Activated CD8-positive, alpha-beta memory T cell treated with anti-CD3 and anti-CD28 coated beads for 1 hour (primary cell): ENCODE data around the gene TLE1.
A peak's percentile ranks its signal among the peaks of the same experiment; 100 is the strongest.
"Not testable (repeated sequence)": the region's sequence is repeated elsewhere in the genome, so short reads cannot be mapped to it uniquely, and the experiment has no call there.

Experiments used
- DNase-seq, 2 donors: peaks; one replicate each; pipeline ENCODE4 v3.0.0-alpha.2; 2020; ENCODE audit warnings: low read depth in 1 of 2; ENCODE audit errors: extremely low read depth in 1 of 2

The TLE1 gene

GRCh38 chr9:81689343-81690175, at the start of gene TLE1:
TSS of gene TLE1 (minus strand) at chr9:81689547. CDS start at chr9:81688240, 1,307 bp downstream.
- peak; percentile 41 to 66 for DNase-seq

DNA sequence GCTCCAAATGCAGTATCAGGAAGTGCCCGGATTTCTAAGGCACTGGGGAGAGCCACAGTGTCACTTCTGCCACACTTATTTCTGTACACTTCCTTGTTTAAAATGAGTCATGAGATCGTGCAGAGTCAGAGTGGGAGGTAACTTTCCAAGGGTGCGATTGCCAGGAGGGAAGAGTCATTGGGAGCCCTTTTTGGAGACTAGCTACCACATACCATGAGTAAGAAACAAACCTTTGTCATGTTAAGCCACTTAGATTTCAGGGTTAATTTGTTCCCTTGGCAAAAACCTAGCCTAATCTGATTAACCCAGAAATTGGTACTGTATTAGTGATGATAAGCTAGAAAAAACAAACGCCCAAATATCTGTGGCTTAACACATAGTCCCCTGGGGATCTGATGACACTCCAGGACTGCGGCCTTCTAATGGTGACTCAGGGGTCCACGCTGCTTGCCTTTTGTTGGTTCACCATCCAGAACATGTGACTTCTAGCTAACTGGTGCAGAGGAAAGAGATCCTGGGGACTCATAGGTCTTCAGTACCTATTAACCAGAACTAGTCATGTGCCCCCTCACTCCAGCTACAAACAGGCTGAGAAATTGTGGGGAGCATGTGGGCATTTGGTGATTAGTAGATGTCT, 48.6 kb upstream of the TLE1 start:
- no peak for DNase-seq

DNA sequence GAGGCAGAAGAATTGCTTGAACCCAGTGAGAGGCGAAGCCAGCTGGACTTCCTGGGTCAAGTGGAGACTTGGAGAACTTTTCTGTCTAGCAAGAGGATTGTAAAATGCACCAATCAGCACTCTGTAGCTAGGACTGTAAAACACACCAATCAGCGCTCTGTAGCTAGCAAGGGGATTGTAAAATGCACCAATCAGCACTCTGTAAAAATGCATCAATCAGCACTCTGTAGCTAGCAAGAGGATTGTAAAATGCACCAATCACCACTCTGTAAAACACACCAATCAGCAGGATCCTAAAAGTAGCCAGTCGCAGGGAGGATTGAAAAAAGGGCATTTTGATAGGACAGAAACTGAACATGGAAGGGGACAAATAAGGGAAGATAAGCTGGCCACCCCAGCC, 41.2 kb upstream of the TLE1 start:
- DNase-seq, result not testable (repeated sequence)

- DNase-seq, result no peak
These were observed 39.8 kb upstream of the TLE1 start for GRCh38 chr9:81729135-81729534.

DNA sequence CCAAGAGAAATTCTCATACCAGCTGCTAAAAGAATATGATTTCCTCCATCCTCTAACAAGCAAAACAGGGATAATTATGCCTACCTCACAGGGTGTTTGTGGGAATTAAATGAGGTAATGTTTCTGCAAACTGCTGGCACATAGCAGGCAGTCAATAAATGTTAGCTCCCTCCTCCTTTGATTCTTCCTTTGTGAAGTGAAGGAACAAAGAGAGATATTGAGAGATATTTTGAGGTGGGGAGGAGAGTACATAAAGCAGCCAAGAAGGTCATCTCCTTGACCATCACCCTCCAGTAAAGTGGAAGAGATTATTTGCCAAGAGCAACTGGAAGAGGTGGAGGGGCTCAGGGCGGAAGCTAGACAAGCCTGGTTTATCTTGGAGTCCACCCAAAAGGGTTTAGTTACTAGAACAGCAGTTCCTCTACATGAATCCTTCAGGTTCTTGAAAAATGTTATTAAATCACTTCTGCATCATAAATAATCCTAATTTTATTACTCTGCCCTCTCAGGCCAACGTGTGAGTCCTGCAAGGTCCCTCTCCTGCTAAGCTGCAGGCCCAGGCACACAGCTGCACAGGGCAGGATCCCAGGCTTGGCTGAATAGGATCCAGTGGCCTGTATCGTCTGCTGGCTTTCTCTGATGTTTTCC, 35.0 kb upstream of the TLE1 start:
- no peak for DNase-seq

DNA sequence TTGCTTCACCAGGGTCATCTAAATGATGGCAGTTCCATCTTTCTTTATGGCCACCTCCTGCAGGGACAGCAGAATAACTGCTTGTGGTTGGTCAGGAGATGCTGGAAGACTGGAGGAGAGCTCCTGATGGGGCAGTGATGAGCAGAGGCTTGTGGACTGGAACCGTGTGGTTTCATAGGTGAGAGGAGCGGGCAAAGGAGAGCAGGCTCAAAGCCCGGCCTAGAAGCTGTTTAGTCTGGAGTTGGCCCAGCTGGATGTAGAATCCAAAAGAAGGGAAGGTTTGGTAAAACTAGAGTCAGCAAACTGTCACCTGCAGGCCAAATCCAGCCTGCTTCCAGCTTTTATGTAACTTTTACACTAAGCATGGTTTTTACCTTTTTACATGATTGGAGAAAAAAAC, 32.9 kb upstream of the TLE1 start:
- DNase-seq, result no peak

DNA sequence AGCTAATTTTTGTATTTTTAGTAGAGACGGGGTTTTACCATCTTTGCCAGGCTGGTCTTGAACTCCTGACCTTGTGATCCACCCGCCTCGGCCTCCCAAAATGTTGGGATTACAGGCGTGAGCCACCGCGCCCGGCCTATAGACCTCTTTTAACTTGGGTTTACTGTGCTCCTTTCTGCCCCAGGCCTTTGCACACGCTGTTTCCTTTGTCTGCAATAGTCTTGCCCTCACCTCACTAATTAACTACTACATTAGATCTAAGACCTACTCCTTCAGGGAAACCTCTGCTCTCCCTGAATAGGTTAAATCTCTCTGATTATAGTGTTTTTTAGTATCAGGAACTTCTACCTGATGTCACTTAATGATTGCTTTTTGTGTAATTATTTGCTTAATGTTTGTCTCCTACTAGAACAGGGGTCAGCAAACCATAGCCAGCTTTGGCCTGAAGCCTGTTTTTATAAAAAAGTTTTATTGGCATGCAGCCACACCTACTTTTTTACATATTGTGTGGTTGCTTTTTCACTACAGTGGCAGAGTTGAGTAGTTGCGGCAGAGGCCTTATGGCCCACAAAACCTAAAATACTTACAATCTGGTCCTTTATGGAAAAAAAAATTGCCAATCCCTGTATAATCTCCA, 31.2 kb upstream of the TLE1 start:
- no peak for DNase-seq

DNA sequence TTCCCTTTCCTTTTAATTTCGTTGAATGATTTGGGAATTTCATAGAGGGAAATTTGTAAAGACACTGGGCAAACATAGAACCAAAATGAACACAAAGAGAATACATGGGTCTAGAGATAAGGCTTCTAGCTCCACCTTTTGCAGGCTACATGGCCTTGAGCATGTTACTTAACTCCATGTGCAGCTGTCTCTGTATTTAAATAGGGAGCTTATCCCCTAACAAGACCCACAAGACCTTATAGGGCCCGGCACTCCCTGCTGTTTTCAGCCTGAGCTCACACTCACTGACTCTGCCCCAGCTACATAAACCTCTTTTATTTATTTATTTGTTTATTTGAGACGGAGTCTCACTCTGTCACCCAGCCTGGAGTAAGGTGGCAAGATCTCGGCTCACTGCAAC, 30.6 kb upstream of the TLE1 start:
- DNase-seq, result no peak

DNA sequence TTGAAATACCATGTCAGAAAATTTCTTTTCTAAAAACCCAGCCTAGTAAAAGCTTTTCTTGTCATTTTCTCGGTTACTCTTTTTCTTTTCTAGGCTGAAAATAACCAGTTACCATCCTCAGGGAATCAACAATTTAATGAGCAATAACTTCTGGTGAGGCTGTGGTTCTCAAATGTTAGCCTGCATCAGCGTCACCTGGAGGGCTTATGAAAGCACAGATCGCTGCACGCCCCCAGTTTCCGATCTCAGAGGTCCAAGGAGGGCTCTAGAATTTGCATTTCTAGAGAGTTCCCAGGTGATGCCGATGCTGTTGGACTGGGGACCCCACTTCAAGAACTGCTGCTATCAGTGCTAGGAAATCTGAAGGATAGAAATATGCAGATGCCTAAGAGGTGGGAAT, 28.9 kb upstream of the TLE1 start:
- DNase-seq, result no peak

DNA sequence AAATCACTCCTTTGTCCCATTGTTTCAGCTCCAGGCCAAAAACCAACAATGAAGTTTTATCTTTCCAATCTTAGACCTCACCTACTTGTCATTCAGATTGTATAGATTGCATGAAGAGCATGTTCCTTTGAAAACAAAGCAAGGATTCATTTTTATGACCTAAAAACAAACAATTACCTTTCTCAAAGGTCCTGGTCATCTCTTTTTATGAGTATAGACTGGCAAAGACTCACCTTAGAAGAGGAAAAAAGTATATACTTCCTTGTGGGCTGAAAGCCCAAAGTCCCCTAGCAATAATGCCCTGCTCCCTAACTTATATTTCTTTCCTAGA, 28.4 kb upstream of the TLE1 start:
- DNase-seq, result no peak

GRCh38 chr9:81717061-81717746, 27.9 kb upstream of the TLE1 start:
- no peak for DNase-seq

- no peak for DNase-seq
These were observed 27.1 kb upstream of the TLE1 start for GRCh38 chr9:81716409-81716808.

GRCh38 chr9:81705578-81705977, 16.2 kb upstream of the TLE1 start:
- DNase-seq, result no peak

DNA sequence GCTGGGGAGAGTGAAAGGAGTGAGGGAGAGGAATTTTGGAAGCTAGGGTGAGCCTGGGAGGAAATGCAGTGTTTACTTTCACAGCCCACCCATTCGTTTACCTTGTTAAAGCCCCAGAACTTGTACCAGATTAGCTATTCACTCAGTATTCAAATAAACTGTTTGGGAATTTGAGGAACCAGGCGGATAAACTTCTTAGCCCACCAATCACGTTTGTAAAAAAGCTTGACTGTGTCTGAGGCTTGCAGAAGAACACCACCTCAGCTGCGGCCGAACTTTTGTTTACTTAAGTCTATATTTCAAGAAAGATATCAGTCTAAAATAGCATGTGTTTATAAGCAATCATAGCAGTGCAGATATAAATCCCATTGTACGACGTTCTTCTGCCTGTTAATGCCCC, 5.2 kb upstream of the TLE1 start:
- no peak for DNase-seq

DNA sequence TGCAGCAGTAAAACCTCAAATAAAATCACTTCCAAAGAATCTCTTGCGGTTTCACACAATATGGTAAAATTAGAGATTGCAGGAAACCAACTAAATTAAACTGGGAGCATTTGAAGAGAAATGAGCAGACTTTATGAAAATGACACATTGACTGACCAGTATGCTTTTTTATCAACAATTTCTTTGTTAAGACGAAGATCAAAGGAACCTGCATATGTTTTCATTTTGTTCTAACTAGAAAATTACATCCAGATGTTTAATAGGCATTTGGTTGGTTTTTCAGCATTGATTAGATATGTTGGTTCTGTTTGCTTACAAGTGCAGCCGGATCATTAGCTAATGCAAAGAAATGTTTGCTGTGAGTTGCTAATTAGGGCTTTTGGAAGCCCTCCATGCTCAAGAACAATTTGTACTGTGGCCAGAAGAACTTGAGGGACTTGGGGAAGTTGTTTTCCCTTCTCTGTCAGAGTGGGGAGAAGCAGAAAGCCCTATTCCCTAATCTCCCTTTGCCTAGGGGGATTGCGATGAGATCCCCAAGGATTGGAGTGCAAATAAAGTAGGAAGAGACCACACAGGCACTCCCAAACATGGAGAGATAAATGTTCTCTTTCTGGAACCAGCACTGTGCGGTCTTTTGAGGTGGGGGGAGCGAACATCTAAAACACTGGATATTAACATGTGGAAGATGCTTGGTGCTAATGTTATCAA, 4.5 kb upstream of the TLE1 start:
- DNase-seq, result no peak

DNA sequence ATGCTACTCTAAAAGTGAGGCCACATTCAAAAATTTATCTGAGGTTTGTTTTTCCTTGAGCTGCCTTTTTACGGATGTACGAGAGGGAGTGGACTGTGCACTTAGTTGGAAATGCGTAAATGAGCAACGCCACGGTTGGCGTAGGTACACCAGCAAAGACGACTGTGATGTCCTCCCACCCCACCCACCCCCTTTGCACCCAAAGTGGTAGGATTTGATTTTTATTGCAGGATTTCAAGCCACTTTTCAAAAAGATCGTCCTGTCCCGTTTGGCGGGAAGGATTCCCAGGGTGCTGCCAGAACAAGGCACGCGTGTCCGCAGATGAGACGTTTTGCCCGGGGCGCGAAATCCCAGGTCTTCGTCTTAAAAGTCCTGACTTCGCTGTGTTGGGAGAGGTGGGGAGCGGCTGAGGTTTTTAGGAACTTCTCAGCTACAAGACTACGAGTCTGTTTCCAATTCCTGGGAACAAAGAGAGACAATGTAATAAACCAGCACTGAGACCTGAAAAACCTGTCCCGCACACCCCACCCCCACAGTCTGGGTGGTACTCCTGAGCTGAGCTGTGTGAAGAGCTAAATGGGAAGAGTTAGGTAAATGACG, 1.0 kb upstream of the TLE1 start:
- DNase-seq, result no peak

- DNase-seq, result not testable (repeated sequence)
These were observed 329 bp downstream of the TLE1 start for GRCh38 chr9:81689093-81689342.

DNA sequence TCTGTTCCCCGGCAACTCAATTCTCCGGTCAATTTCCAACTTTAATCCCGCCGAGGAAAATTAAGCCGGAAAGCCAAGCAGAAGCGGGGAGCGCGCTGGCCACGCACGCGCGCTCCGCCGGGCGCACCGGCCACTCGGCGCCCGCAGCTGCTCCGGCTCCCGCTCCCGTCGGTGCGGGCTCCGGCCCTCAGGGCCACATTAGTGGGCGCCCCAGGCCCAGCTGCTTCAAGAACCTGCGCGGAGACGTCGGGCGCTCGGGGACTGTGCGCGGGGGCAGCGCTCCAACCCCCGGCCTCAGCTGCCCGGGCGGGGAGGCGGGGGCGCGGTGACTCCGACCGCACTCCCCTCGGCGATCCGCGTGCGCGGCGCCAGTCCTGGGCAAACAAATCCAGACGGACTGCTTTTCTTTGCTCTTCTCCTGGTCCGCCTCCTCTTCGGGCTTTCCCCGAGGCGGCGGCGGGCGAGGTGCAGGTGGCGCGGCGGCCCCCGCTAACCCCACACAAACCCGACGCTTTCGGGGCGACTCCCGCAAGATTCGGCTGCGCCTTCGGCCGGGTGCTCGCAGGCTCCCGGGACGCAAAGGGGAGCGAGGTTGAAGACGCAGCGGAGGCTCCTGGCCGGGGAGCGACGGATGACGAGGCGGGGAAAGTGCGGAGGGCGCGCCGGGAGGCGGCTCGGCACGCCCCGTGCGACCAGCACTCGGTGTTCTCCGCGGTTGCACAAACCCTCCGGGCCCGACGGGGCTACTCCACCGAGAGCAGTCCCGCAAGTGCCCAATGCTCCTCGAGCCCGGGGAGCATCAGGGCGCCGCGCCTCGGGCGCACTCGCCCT, 870 bp downstream of the TLE1 start:
- not testable (repeated sequence) for DNase-seq

DNA sequence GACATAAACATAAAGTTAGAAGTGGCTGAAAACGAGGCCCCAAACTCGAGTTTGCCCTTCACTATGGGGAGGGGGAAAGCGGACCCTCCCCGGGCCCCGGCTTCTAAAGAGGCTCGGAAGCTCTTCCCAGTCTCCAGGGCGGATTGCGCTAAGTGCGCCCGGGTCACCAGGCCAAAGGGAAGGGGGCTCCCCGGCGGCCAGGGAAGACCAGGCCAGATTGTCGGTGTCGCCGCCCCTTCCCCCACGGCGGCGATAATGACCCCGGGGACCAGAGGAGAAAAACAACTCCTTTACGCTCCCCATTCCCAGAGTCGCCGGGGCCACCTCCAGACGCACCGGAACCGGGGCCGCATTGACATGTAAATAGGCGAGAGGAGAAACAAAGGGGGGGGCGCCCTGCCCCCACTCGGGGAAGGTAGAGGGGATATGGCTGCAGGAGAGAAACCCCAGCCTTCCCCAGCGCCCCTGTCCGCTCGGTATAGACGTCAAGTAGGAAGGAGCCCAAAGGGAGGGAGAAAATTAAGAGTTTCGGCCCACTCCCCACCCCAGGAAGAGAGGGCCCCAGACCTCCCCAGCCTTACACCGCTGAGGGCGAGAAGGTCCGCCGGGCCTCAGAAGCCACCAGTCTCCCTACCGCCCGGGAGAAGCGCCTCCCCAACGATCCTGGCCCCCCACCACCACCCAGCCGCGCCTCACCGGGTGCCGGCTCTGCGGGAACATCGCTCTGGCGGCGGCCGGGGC, 1.7 kb downstream of the TLE1 start:
- no peak for DNase-seq
